KMS-11 (cell line): ENCODE results near the gene KRT77.

ENCODE experiments used
- H2AFZ ChIP-seq: fragments of 200-600 bp; sonication (generic); 2 replicates; pipeline ENCODE4 v1.6.1; 2016; ENCODE audit warnings: antibody characterized with exemption, mixed run types, low read depth
- H3K27ac ChIP-seq: fragments of 200-600 bp; sonication (generic); 2 replicates; pipeline ENCODE4 v1.6.1; 2016; ENCODE audit warnings: mild to moderate bottlenecking, mixed run types
- H3K27me3 ChIP-seq: fragments of 200-600 bp; sonication (generic); 2 replicates; pipeline ENCODE4 v1.6.1; 2017; ENCODE audit warnings: mild to moderate bottlenecking, low read depth, mixed run types, moderate library complexity; ENCODE audit not compliant: insufficient read depth
- H3K36me3 ChIP-seq: fragments of 200-600 bp; sonication (generic); 2 replicates; pipeline ENCODE4 v1.6.1; 2017; ENCODE audit warnings: mild to moderate bottlenecking, mixed run types; ENCODE audit not compliant: insufficient read depth
- H3K4me1 ChIP-seq: fragments of 200-600 bp; sonication (generic); 2 replicates; pipeline ENCODE4 v1.6.1; 2016; ENCODE audit warnings: mild to moderate bottlenecking, low read depth, mixed run types; ENCODE audit not compliant: poor library complexity, severe bottlenecking
- H3K4me2 ChIP-seq: fragments of 200-600 bp; sonication (generic); 2 replicates; pipeline ENCODE4 v1.7.0; 2016; ENCODE audit warnings: mild to moderate bottlenecking, mixed run types
- H3K4me3 ChIP-seq: fragments of 200-600 bp; sonication (generic); IDR thresholded peaks from 2 replicates; pipeline ENCODE4 v1.6.1; 2017; ENCODE audit warnings: low read depth, low read length, mixed read lengths; ENCODE audit not compliant: insufficient read depth
- H3K79me2 ChIP-seq: fragments of 200-600 bp; sonication (generic); 2 replicates; pipeline ENCODE4 v1.6.1; 2016; ENCODE audit warnings: low read depth, mixed run types; ENCODE audit not compliant: insufficient read depth
- H3K9ac ChIP-seq: fragments of 200-600 bp; sonication (generic); 2 replicates; pipeline ENCODE4 v1.6.1; 2016; ENCODE audit warnings: mild to moderate bottlenecking, mixed run types
- H4K20me1 ChIP-seq: fragments of 200-600 bp; sonication (generic); 2 replicates; pipeline ENCODE4 v1.6.1; 2016; ENCODE audit warnings: mild to moderate bottlenecking, mixed run types; ENCODE audit not compliant: insufficient read depth
- TF ChIP-seq, protein P1 (sequence below): fragments of 200-600 bp; sonication (generic); conservative IDR thresholded peaks from 2 replicates; pipeline ENCODE4 v1.6.1; 2017; ENCODE audit warnings: low read depth, mild to moderate bottlenecking, antibody characterized with exemption, low read length, moderate library complexity, mixed read lengths

The KRT77 gene

DNA sequence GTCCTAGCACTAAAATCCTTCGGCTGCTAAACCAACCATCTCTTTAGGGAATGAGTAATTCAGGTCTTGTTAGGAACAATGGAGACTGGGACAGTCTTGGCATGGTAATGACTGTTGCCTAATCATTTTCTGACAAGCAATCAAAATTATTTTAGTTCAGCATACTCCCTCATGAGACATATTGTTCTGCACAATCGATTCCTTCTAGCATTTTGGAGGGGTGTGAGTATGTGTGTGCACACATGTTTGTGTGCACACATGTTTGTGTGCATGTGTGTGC lies 21.0 kb downstream of the KRT77 start:
- peaks cover 40% of the 10 kb centered on the region for H3K27me3 ChIP-seq
- H2AFZ ChIP-seq = no peak overlapping the region
- H3K4me2 ChIP-seq = no peak overlapping the region
- H3K4me3 ChIP-seq = no peak overlapping the region
- no peaks in the 10 kb centered on the region for H3K36me3 ChIP-seq
- H3K79me2 ChIP-seq = no peaks in the 10 kb centered on the region
- no peaks in the 10 kb centered on the region for H3K4me1 ChIP-seq
- H3K9ac ChIP-seq = no peak overlapping the region
- H4K20me1 ChIP-seq = no peaks in the 10 kb centered on the region
- TF ChIP-seq, protein P1, sequence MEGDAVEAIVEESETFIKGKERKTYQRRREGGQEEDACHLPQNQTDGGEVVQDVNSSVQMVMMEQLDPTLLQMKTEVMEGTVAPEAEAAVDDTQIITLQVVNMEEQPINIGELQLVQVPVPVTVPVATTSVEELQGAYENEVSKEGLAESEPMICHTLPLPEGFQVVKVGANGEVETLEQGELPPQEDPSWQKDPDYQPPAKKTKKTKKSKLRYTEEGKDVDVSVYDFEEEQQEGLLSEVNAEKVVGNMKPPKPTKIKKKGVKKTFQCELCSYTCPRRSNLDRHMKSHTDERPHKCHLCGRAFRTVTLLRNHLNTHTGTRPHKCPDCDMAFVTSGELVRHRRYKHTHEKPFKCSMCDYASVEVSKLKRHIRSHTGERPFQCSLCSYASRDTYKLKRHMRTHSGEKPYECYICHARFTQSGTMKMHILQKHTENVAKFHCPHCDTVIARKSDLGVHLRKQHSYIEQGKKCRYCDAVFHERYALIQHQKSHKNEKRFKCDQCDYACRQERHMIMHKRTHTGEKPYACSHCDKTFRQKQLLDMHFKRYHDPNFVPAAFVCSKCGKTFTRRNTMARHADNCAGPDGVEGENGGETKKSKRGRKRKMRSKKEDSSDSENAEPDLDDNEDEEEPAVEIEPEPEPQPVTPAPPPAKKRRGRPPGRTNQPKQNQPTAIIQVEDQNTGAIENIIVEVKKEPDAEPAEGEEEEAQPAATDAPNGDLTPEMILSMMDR = no peak
- no peak overlapping the region for H3K27ac ChIP-seq

DNA sequence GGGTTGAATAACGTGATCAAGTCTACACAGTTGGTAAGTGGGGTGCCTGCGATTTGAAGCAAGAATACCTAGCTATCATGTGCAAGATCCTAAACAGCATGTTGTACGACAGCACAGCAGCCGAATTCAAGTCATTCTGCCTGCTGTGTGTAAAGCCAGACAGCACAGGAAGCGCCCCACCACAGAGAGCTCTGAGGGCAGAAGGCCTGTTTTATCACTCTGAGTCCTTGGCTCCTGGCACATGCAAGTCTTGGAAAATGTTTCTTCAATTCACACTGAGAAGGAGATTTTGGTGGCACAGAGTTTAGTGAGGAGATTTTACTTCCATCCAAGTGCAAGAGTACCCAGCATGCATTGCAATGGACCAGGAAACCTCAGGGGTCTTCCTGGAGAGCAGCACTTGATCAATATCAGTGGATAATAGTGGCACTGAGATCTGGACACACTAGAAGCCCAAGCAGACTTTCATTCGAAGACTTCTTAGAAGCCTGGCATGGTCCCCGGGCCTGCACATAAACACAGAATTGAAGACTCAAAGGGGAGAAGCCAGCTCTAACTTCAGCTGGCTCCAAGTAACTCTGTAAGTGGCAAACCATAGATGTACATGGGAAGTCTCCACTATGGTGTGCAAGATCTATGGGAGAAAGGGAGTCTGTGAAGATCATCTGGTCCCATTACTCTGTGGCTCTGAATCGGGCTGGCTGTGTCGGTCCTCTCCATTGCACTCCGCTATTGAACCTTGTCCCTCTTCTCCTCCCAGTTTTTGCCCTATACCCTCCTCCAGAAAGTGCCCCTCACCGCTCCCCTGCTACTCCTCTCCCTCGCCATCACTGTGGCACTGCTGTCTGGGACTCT lies 21.6 kb downstream of the KRT77 start:
- Histone ChIP-seq H4K20me1 (no peaks in the 10 kb centered on the region), H3K4me3 (no peak overlapping the region), H3K9ac (no peak overlapping the region), H3K79me2 (no peaks in the 10 kb centered on the region), H2AFZ (no peak overlapping the region), H3K27me3 (peaks cover 36% of the 10 kb centered on the region), H3K27ac (no peak overlapping the region), H3K4me1 (no peaks in the 10 kb centered on the region), H3K36me3 (no peaks in the 10 kb centered on the region), H3K4me2 (no peak overlapping the region)
- TF ChIP-seq, protein P1 = no peak

DNA sequence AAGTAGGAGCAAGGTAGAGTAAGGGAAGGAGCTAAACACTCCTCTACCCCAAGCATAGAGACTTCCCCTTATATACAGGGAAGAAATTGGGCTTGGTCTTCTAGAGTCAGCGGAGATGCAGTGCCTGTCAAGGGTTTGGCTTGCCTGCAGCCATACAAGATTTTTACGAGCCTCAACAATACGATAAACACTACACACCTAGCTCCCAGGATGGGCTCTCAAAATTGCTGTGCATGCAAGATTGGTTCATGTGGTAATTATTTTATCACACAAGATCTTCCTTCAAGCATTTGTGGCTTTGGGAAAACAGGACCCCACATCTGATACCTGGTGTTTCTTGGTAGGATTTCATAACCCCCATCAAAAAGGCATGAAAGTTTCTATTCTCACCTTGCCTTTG lies 23.0 kb downstream of the KRT77 start, which contains the start of gene KRT1:
Gene KRT1, minus strand, starts transcription at position 45 of the 400 bp plus-strand sequence. CDS start 59 bp downstream, outside the sequence.
- Histone ChIP-seq H3K4me3 (no peak within 1 kb of the TSS), H3K27ac (no peak within 1 kb of the TSS), H3K79me2 (no peaks in the 10 kb centered on the region), H3K36me3 (no peaks in the 10 kb centered on the region), H2AFZ (no peak within 1 kb of the TSS), H3K9ac (no peak within 1 kb of the TSS), H3K4me2 (no peak within 1 kb of the TSS), H4K20me1 (no peaks in the 10 kb centered on the region), H3K27me3 (peaks cover 26% of the 10 kb centered on the region), H3K4me1 (no peaks in the 10 kb centered on the region)
- TF ChIP-seq, protein P1 = no peak

DNA sequence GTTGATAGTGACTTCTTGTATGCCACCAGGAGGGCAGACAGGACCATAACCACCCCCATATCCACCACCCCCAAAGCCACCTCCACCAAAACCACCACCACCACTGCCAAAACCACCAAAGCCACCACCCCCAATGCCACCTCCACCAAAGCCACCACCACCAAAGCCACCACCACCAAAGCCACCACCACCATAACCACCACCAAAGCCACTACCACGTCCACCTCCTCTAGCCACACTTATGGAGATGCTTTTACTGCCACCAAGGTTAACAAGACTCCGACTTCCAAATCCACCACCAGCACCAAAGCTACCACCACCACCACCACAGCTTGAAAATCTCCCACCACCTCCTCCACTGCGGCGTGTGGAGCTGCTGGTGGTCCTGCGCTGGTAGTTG lies 23.4 kb downstream of the KRT77 start:
- H3K9ac ChIP-seq = no peak overlapping the region
- H3K79me2 ChIP-seq = no peaks in the 10 kb centered on the region
- H3K36me3 ChIP-seq = no peaks in the 10 kb centered on the region
- H4K20me1 ChIP-seq = no peaks in the 10 kb centered on the region
- TF ChIP-seq, protein P1 = no peak
- no peak overlapping the region for H3K4me3 ChIP-seq
- H3K4me2 ChIP-seq = no peak overlapping the region
- H2AFZ ChIP-seq = no peak overlapping the region
- peaks cover 22% of the 10 kb centered on the region; the same call in 1 of the 2 replicates for H3K27me3 ChIP-seq
- no peaks in the 10 kb centered on the region for H3K4me1 ChIP-seq
- no peak overlapping the region for H3K27ac ChIP-seq
